ENCODE results near the gene DCAF11. TPM values are rescaled to one million over a fixed set of nuclear protein-coding genes. Genes with fewer than 3 reads are reported as not detected.

The DCAF11 gene
- total and polyA plus RNA-seq, 2 of the 13 experiments (the other 11 are each of a cell fraction or from before 2014, with no cell fraction given), result 150 to 257 TPM

GRCh38 chr14:24130717-24131548 lies 16.4 kb downstream of the DCAF11 start (continued):
- TF ChIP-seq ZNF546 (CRISPR knock-in tag; conservative IDR thresholded peaks at IDR 0.05) (0 out of 2 replicates have a peak, but pooled peaks have one; percentile 48), ADNP (CRISPR knock-in tag; IDR thresholded peaks at IDR 0.05) (peak; percentile 37; the same call in 1 of the 2 replicates), CBFB (CRISPR knock-in tag; IDR thresholded peaks at IDR 0.05) (no peak), MAZ (IDR thresholded peaks at IDR 0.05; ENCODE audit: borderline replicate concordance, low read depth, low read length) (no peak), MAZ (CRISPR knock-in tag; IDR thresholded peaks at IDR 0.05; ENCODE audit: low read depth) (peak; percentile 47; the same call in 1 of the 2 replicates), POLR2AphosphoS5 (IDR thresholded peaks at IDR 0.05; ENCODE audit: low read depth, low read length) (no peak), ATM (IDR thresholded peaks at IDR 0.05; ENCODE audit: borderline replicate concordance) (no peak), IKZF1 (IDR thresholded peaks at IDR 0.05) (no peak), RFXANK (CRISPR knock-in tag; IDR thresholded peaks at IDR 0.05) (no peak), SP4 (CRISPR knock-in tag; IDR thresholded peaks at IDR 0.05) (peak; percentile 52), ZBTB46 (CRISPR knock-in tag; IDR thresholded peaks at IDR 0.05; ENCODE audit: borderline replicate concordance) (no peak), ZNF589 (CRISPR knock-in tag; conservative IDR thresholded peaks at IDR 0.05) (no peak; the same call in 1 of the 2 replicates), IRF2 (CRISPR knock-in tag; IDR thresholded peaks at IDR 0.05) (peak; percentile 66), ZSCAN31 (CRISPR knock-in tag; IDR thresholded peaks at IDR 0.05; ENCODE audit: low read depth) (peak; percentile 56; the same call in 1 of the 2 replicates), ATF2 (CRISPR knock-in tag; IDR thresholded peaks at IDR 0.05) (peak; percentile 49; the same call in 1 of the 2 replicates), E2F1 (CRISPR knock-in tag; IDR thresholded peaks at IDR 0.05) (no peak), BORCS8-MEF2B (CRISPR knock-in tag; IDR thresholded peaks at IDR 0.05) (peak; percentile 84), ZBTB43 (CRISPR knock-in tag; conservative IDR thresholded peaks at IDR 0.05) (no peak; the same call in 1 of the 2 replicates), SSRP1 (CRISPR knock-in tag; IDR thresholded peaks at IDR 0.05) (no peak), ZNF670 (CRISPR knock-in tag; IDR thresholded peaks at IDR 0.05; ENCODE audit: borderline replicate concordance) (no peak), CENPT (CRISPR knock-in tag; IDR thresholded peaks at IDR 0.05; ENCODE audit: low read depth) (peak; percentile 52; the same call in 1 of the 2 replicates), ZNF225 (CRISPR knock-in tag; IDR thresholded peaks at IDR 0.05) (no peak), HOMEZ (CRISPR knock-in tag; IDR thresholded peaks at IDR 0.05; ENCODE audit: low read depth) (peak; percentile 80; the same call in 1 of the 2 replicates)
